ENCODE measurements around the gene YY1AP1.
"Not testable (repeated sequence)": the region's sequence is repeated elsewhere in the genome, so short reads cannot be mapped to it uniquely, and the experiment has no call there.

The YY1AP1 gene

GRCh38 chr1:155669233-155670162 lies 19.1 kb downstream of the YY1AP1 start:
- TF ChIP-seq BACH2 (CRISPR knock-in tag; IDR thresholded peaks at IDR 0.05; ENCODE audit: borderline replicate concordance) (no peak), ZNF565 (CRISPR knock-in tag; conservative IDR thresholded peaks at IDR 0.05; ENCODE audit: low read depth) (no peak), ARNTL (CRISPR knock-in tag; IDR thresholded peaks at IDR 0.05; ENCODE audit: borderline replicate concordance, low read depth) (no peak), SNAI2 (CRISPR knock-in tag; IDR thresholded peaks at IDR 0.05) (no peak), CSDC2 (CRISPR knock-in tag; IDR thresholded peaks at IDR 0.05) (no peak), ZC3H10 (CRISPR knock-in tag; IDR thresholded peaks at IDR 0.05) (no peak), CREB5 (CRISPR knock-in tag; IDR thresholded peaks at IDR 0.05; ENCODE audit: low read depth) (no peak), PPARA (CRISPR knock-in tag; IDR thresholded peaks at IDR 0.05; ENCODE audit: borderline replicate concordance) (no peak), CSRNP3 (CRISPR knock-in tag; IDR thresholded peaks at IDR 0.05) (no peak), POU6F1 (CRISPR knock-in tag; IDR thresholded peaks at IDR 0.05; ENCODE audit: borderline replicate concordance, low read depth) (no peak), TSHZ2 (CRISPR knock-in tag; IDR thresholded peaks at IDR 0.05) (no peak), TCF4 (CRISPR knock-in tag; IDR thresholded peaks at IDR 0.05; ENCODE audit: borderline replicate concordance) (no peak), PATZ1 (CRISPR knock-in tag; IDR thresholded peaks at IDR 0.05; ENCODE audit: borderline replicate concordance) (no peak), GLIS3 (CRISPR knock-in tag; IDR thresholded peaks at IDR 0.05) (no peak), OSR1 (CRISPR knock-in tag; IDR thresholded peaks at IDR 0.05) (no peak), RARB (CRISPR knock-in tag; IDR thresholded peaks at IDR 0.05) (no peak), ZNF70 (CRISPR knock-in tag; IDR thresholded peaks at IDR 0.05) (no peak), ZNF8 (CRISPR knock-in tag; IDR thresholded peaks at IDR 0.05) (no peak), ZFP30 (CRISPR knock-in tag; IDR thresholded peaks at IDR 0.05) (no peak), ZFP3 (CRISPR knock-in tag; IDR thresholded peaks at IDR 0.05) (no peak)
- ATAC-seq: no peak

- ATAC-seq: not testable (repeated sequence)
Measured at GRCh38 chr1:155661239-155661638, 27.3 kb downstream of the YY1AP1 start.

- no peak for ATAC-seq
- no peak for TF ChIP-seq CSRNP3 (CRISPR knock-in tag; IDR thresholded peaks at IDR 0.05)
- TF ChIP-seq OSR1 (CRISPR knock-in tag; IDR thresholded peaks at IDR 0.05): no peak
- no peak for TF ChIP-seq ESRRG (CRISPR knock-in tag; IDR thresholded peaks at IDR 0.05)
- TF ChIP-seq ZFP30 (CRISPR knock-in tag; IDR thresholded peaks at IDR 0.05): no peak
- TF ChIP-seq ZC3H10 (CRISPR knock-in tag; IDR thresholded peaks at IDR 0.05): no peak
- TF ChIP-seq TCF4 (CRISPR knock-in tag; IDR thresholded peaks at IDR 0.05; ENCODE audit: borderline replicate concordance): no peak
- no peak for TF ChIP-seq BACH2 (CRISPR knock-in tag; IDR thresholded peaks at IDR 0.05; ENCODE audit: borderline replicate concordance)
- no peak for TF ChIP-seq ZNF565 (CRISPR knock-in tag; conservative IDR thresholded peaks at IDR 0.05; ENCODE audit: low read depth)
- TF ChIP-seq PPARA (CRISPR knock-in tag; IDR thresholded peaks at IDR 0.05; ENCODE audit: borderline replicate concordance): no peak
Measured at GRCh38 chr1:155657463-155657862, 31.1 kb downstream of the YY1AP1 start.

Data from SK-N-SH treated with all-trans-retinoic acid at 6 μM for 48 hours (cell line).